Smooth muscle cell of bladder (primary cell): ENCODE measurements around the gene PRIM2. TPM values are rescaled to one million over a fixed set of nuclear protein-coding genes. Genes with fewer than 3 reads are reported as not detected.

Experiments
- total RNA-seq: library from RNA; depleted of rRNA; stranded (reverse); fragments of >200 nt; gene quantifications from 2 replicates; pipeline ENCODE4 v1.2.3, GENCODE V29; 2014

PRIM2 gene
- 25.3 and 54.0 TPM in 2 replicates for total RNA-seq

GRCh38 chr6:57317060-57317943 lies at the start of gene PRIM2:
Gene PRIM2, plus strand, starts transcription at chr6:57317630. Its CDS starts 816 bp downstream, at chr6:57318446.

Other genes starting within 250 kb of the PRIM2 start
- 63.0 and 65.3 TPM in 2 replicates for gene ZNF451, start 227.4 kb upstream of the PRIM2 start, total RNA-seq
- gene BAG2, start 145.3 kb upstream of the PRIM2 start, total RNA-seq, result 28.2 and 35.7 TPM in 2 replicates
- 69.7 and 71.0 TPM in 2 replicates for gene RAB23, start 95.3 kb upstream of the PRIM2 start, total RNA-seq